ENCODE data around the gene MS4A4E.
"Not testable (repeated sequence)": the region's sequence is repeated elsewhere in the genome, so short reads cannot be mapped to it uniquely, and the experiment has no call there.

The MS4A4E gene

DNA sequence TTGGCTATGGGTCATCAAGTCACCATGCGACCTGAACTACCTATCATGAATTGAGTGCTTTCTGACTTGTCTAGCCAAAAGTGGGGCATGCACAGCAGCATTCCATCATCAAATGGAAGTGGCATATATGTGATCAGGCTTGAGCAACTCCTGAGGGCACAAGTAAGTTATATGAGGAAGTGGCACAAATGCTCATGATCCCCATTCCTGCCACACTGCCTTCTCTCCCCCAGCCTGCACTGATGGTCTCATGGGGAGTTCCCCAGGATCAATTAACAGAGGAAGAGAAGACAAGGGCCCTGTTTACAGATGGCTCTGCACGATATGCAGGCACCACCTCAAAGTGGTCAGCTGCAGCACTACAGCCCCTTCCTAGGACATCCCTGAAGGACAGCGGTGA lies 21.8 kb downstream of the MS4A4E start:
- no peak for DNase-seq

DNA sequence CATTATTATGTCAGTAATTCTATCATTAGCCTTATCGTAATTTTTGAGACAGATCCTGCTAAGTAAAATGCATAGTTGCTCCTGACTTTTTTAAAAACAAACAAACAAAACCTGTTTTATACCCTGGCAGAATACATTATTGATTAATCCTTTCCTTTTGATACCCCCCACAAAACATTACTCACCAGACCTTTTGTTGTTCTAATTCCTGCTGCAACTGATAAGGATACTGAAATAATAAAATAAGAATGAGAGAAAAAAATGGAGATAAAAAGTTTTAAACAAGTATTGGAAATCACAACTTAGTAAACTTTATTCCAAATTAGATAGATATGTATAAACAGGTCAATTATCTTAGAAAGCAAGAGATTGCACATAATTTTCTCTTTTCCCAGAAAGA lies 28.6 kb downstream of the MS4A4E start:
- DNase-seq = no peak

DNA sequence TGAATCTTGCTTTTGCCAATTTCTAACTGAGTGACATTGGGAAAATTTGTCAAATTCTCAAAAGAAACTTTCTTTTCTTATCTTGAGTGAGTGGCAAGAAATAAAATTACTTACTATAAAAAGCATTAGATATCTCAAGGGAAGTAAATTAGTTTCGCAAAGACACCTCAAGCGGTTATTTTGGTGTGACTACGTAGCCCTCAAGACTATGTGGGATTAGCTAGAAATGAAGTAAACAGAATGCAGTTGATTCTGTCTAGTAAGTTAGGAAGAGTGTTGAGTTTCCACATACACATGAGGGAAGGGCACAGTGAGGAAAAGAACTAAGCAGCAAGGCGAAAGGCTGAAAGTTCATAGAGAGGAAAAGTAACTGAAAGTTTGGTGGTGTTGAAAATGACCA lies 31.7 kb downstream of the MS4A4E start:
- DNase-seq = no peak

DNA sequence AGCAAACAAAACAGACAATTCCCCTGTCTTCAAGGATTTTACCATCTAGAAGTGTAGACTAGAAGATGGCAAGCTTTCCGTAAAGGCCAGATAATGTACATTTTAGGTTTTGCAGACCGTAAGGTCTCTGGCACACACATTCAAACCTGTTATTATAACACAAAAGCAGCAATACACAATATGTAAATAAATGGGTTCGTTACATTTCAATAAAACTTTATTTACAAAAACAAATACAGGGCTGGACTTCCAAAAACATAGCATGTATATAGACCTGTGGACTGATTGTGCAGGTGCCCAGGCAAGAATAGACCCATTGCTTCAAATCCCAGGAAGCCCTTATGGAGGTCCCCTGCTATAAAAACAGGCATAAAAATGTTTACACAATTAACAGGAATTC lies 33.0 kb downstream of the MS4A4E start:
- DNase-seq = no peak

DNA sequence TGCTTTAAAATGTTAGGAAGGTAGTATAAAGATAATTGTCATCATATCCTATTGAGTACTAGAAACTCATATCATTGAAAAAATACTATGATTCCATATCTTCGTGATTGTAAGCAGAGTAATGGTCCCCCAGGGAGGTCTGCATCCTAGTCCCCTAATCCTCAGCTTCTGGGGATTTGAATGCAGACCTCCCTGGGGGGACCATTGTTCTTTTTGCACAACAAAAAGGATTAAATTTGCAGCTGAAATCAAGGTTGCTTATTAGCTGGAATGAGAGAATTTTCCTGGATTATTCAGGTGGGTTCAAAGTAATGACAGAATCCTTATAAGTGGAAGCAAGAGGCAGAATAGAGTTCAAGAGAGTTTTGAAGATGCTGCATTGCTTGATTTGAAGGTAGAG lies 34.0 kb downstream of the MS4A4E start:
- DNase-seq = no peak

DNA sequence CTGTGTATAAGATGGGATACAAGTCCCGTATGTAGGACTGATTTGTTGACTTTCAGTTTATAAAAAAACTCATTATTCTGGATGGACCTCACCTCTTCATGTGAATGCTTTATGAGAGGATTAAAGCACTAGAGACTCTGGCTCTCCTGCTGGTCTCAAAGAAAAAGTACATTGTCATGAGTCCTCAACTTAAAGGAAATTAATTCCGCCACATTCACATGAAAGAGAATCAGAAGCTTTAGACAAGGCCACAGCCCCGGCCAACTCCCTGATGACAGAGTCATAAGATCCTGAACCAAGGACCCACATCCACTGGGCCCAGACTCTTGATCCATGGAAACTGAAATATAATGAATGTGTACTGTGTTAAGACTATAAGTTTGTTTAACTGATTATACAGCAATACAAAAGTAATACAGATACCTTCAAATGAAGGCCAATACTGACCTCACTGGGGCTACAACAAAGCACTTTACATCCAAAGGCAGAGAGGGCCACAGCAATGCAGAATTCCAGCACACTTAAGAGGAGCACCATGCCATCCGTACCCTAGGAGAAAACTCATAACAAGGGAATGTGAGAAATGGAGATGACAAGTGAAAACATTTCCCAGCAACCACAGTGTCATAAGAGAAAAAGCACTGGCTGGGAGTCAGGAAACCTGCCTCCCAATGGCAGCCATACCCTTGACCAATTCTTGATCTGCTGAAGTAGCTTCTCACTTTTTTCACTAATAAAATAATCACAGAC lies 34.6 kb downstream of the MS4A4E start:
- DNase-seq = no peak

DNA sequence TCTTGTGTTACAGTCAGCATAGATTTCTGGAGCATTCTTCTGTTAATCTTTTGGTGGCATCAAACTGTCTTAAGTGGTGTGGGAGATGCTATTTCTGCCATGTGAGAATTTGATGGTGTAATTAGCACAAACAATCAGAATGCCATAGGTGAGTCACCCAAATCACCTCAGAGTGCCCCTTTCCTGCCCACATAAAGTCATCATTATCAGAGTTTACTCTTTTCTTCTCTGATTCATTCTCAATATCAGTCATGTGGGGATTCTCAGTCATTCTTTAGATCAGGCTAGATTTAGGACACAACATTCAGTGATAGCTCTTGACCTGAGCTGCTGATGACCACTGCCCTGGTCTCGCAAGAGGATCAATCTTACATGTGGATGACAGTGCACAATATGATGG lies 36.3 kb downstream of the MS4A4E start:
- DNase-seq = no peak

DNA sequence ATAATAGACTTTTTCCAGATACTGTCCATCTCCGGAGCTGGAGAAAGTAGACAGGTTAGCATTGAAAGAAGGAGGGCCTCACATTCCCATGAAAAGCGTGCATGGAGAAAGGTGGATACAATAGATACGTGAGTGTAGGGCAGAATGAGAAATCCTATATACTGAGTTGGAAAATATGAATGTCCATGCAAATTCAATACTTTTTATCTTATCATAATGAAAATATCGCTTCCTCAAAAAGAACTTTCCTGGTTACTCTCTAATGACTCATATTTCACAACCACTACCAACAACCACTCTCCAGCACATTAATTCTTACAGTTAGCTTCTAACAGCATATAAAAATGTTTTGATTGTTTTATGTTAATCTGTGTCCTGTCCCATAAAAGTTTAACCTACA lies 38.0 kb downstream of the MS4A4E start:
- no peak for DNase-seq

DNA sequence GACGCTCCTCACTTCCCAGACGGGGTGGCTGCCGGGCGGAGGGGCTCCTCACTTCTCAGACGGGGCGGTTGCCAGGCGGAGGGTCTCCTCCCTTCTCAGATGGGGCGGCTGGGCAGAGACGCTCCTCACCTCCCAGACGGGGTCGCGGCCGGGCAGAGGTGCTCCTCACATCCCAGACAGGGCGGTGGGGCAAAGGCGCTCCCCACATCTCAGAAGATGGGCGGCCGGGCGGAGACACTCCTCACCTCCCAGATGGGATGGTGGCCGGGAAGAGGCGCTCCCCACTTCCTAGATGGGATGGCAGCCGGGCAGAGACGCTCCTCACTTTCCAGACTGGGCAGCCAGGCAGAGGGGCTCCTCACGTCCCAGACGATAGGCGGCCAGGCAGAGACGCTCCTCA lies 41.6 kb downstream of the MS4A4E start:
- not testable (repeated sequence) for DNase-seq

DNA sequence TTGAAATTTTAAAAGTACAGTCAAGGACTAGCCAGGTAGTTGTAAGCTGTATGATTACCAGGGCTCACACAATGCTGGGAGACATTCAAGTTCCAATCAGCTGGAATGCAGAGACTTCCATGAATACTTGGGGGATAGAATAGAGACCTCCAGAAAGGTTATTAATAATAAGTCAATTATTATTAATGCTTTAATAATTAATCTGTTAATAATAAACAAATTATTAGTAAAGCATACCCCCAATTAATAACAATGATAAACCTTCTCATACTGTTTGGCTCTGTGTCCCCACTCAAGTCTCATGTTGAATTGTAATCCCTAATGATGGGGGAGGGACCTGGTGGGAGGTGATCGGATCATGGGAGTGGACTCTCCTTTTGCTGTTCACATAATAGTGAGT lies 45.5 kb downstream of the MS4A4E start:
- no peak for DNase-seq

DNA sequence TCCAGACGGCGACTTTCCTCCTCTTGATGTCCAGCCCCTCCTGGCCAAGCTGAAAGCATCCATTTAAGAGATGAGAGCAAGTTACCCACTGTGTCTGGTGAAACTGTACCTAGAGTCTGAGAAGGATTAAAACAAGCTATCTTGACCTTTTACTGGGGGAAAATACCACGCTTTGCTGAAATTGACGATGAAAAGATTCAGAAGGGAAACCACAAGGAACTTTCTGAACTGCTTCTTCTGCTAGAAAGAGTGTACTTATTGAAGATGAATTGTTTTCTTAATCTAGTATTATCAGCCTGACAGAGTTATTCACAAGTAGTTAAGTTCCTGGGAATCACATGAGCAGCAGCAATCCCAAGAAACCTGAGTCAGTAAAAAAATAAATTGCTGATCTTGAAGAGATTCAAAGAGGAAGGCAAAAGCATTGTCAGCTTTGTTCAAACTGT lies 47.0 kb downstream of the MS4A4E start:
- no peak for DNase-seq

DNA sequence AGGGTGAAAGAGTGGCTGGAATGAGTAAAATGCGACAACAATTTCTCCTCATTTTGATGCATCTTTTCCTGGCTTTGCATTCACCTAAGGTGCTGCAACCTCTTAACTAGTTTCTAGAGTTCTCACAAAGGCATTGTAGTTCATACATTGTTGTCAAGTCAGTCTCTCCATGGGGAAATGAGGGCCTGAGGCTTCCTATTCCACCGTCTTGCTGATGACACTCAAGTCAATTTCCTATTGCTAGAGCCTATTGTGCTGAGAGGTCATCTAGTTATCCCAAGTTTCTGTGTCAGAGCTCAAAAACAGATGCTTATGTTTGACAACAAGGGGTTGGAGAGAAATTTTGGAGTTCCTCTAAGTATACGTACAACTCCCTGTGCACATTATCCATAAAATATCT lies 48.4 kb downstream of the MS4A4E start:
- DNase-seq = no peak

DNA sequence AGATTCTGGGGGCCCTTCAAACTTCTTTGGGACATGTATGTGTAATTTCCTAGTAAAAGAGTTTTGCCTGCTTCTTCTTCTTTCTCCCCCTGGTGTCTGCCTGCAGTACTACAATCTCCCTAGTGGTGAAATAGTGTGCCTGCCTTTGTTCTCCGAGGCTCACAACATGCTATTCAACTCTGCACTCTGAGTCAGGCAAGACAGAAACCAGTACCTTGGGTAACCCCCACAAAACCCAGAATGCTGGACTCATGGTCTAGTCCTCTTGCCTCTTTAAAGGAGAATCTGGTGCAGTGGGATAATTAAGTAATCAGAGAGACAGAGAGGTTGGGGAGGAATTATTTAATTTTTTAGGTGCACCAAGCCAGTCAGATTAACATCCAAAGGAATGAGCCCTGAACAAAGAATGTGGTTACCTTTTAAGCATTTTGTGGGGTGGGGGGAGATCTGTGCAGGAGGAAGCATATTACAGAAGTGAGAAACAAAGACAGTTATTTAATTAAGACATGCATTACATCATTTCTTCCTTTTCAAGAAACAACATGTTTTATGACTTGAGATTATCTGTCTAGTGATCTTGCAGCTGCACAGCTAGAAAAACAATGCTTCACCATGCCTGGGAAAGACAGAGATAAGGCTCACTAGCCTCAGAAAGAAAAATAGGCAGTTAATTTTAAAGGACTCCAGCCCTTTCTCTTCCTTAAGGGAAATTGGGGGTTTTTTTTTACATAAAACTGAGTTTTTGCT lies 49.1 kb downstream of the MS4A4E start:
- peak; percentile 7 for DNase-seq

DNA sequence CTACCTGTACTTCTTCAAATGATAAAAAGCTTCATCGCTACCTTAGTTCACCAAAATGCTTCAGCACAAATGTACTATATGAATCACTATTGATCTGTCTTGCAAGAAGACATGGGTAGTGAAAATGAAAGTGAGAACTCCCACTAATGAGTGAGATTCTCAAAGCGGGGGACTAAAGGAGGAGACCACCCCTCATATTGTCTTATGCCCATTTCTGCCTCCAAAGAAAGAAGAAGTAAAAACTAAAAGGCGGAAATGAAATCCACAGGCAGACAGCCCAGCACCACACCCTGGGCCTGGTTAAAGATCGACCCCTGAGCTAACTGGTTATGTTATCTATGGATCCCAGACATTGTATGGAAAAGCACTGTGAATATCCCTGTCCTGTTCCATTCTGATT lies 50.4 kb downstream of the MS4A4E start:
- DNase-seq = not testable (repeated sequence)

DNA sequence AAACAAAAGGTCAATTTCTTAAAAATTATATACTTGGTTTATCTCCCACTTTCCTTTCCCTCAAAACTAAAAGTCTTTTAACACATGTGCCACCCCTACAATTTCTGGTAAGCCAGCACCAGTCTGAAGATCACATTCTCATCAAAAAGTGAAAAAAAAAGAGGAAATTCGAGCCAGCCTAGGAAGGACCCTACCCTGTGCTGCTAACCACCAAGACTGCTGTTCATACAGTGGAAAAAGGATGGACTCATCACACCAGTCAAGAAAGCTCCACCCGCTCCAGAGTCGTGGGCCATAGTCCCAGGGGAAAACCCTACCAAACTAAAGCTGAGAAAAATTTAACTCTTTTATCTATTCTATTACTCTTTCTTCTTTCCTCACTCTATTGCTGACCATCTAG lies 54.5 kb downstream of the MS4A4E start:
- not testable (repeated sequence) for DNase-seq

DNA sequence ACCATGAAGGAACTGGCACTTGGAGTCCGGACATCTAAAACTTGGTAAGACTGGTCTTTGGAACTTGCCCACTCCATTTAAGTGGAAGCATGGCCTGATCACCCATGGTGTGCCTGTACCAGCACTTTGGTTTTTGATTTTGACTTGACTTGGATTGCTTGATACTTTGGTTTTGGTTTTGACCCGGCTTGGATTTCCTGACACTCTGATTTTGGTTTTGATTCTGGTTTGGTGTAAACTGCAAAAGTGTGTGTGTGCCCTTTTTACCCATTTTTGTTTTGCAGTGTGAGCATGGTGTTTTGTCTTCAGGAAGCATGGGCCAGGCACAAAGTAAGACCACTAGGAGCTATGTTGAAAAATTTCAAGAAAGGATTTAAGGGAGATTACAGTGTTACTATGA lies 56.8 kb downstream of the MS4A4E start:
- not testable (repeated sequence) for DNase-seq

DNA sequence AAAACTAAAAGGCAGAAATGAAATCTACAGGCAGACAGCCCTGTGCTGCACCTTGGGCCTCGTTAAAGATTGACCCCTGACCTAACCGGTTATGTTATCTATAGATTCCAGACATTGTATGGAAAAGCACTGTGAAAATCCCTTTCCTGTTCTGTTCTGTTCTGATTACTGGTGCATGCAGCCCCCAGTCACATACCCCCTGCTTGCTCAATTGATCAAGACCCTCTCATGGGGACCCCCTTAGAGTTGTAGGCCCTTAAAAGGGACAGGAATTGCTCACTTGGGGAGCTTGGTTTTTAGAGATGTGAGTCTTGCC lies 57.5 kb downstream of the MS4A4E start:
- not testable (repeated sequence) for DNase-seq

DNA sequence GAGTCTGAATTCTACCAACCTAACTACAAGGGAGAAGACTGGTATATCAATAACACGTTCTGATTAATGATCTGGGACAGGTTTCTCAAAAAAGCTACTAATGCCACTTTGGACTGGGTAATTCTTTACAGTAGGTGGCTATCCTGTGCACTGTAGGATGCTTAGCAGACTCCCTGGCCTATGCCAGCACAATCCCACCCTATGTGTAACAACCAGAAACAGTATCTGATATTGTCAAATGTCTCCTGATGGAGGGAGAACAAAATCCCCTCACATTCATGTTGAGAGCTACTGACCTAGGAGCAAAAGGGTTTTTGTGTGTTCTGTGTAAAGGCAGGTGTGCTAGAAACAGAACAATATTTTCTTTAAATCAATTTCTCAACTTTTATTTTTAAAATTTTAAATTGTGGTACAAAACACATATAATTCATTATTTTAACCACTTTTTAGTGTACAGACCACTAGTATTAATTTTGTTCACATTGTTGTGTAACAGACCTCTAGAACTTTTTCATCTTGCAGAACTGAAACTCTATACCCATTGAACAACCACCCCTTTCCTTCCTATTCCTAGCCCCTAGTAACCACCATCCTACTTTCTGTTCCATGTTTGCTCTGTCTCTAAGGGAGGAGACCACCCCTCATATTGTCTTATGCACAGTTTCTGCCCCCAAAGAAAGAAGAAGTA lies 58.0 kb downstream of the MS4A4E start:
- no peak for DNase-seq

DNA sequence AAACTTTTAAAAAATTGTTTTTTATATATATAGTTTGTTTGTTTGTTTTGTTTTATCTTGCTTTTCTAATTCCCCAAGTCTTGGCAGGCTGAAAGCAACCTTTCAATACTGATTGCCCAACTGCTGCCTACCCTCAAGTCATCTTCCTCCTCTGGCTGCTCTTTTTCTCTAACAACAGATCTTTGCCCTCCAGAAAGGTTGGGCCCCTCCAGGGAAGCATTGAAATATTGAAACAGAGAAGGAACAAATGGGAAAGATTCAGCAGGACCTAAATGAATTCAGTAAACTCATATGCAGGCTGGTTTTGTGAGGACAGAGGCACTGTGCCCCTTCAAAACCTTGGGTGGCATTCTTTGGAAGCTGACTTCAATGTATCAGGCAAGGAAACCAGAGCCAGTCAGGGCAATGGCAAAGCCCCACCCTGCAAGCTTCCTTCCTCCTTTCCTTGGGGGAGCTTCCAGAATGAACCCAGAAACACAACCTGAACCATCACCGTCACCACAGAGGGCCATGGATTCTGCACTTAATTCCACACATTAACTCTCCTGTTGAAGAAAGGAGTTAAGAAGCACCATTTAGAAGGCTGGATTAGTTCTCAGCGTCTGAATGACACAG lies 59.2 kb downstream of the MS4A4E start:
- DNase-seq = no peak

DNA sequence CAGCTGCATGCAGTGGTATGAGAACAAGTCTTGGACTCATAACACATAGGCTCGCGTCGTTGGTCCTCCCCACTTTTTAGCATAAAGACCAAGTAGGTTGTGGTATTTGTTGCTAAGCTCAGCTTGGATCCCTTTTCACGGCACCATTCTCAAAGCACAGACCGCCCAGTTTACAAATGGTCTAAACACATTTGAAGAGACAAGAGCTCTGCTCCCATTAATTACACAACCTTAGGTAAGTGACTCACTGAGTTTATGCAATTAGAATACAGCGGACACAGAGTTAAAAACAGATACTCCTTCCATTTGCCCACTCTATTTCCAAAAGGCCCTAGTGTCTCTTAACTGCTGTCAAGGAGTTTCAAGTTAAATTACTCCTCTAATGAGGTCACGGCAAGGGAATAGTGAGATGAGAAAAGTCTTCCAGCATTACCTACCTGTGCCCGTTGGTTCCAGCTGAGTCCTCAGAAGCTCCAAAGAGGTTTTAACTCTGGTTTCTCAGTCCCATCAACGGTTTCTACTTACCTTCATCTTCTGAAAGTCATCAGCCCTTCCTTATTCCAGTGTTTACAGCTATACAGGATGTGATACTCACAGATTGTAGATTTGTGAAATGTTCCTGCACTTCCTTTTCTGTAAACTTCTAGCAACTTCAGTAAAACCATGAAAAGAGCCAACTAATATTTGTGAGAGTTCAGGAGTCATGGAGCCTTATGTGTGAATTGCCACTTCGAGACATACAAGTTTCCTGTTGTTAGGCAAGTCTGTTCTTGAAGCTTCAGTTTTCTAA lies 60.2 kb downstream of the MS4A4E start, which contains the start of gene MS4A6A:
Gene MS4A6A, minus strand, starts transcription at position 543 of the 790 bp plus-strand sequence. CDS start 1,356 bp downstream, outside the sequence.
- DNase-seq = no peak

DNA sequence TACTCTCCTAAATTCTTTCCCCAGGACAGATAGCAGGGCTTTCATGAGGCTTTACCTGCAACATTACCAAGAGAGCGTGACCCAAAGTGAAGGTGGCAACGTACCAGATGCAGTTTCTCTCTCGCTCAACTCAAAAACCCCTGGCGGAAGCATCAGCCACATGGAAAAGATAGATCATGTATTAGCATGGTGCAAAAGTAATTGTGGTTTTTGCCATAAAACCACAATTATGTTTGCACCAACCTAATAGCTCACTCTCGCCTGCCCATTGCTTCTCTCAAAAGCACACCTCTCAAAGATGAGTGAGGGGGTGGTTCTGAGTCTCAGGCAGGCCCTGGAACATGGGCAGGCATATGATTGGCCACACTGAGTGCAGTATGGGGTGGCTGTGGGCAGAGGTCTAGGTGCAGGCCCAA lies 67.1 kb downstream of the MS4A4E start:
- DNase-seq = no peak

DNA sequence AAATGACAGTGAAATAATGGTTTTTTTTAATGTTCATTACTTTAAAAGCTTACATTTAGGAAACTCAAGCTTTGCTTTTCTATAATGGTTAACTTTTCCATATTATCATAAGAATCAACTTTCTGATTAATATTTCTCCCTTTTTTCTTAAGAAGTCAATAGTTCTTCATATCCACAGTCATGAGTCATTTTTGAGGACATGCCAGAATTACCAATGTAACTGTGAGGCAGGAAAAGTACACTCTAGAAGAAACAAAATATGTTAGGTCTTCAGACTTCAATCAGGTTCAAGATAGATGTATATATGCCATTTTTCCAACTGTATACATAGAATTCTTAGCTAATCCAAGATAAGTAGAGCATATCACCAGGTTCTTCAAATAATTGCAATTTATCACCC lies 70.9 kb downstream of the MS4A4E start:
- no peak for DNase-seq
